Measurements from ENCODE around the gene EBF4.
"Not testable (repeated sequence)": the region's sequence is repeated elsewhere in the genome, so short reads cannot be mapped to it uniquely, and the experiment has no call there.

Gene EBF4

GRCh38 chr20:2796011-2796660 lies 103.6 kb downstream of the EBF4 start:
- DNase-seq (ENCODE audit: low read depth, low spot score): no peak

- DNase-seq (ENCODE audit: low read depth, low spot score): no peak
These were observed 104.8 kb downstream of the EBF4 start for GRCh38 chr20:2797136-2797983.

GRCh38 chr20:2798095-2798805 lies 105.7 kb downstream of the EBF4 start:
- no peak for DNase-seq (ENCODE audit: low read depth, low spot score)

GRCh38 chr20:2798814-2799213 lies 106.2 kb downstream of the EBF4 start:
- DNase-seq (ENCODE audit: low read depth, low spot score): no peak

GRCh38 chr20:2799271-2799670 lies 106.7 kb downstream of the EBF4 start:
- DNase-seq (ENCODE audit: low read depth, low spot score): no peak

GRCh38 chr20:2799688-2800520 lies 107.3 kb downstream of the EBF4 start:
- no peak for DNase-seq (ENCODE audit: low read depth, low spot score)

GRCh38 chr20:2800521-2801285 lies 108.1 kb downstream of the EBF4 start, which contains the start of gene CPXM1:
TSS of gene CPXM1 (minus strand) at chr20:2800627. CDS start at chr20:2800572, 55 bp downstream.
- DNase-seq (ENCODE audit: low read depth, low spot score): no peak

- no peak for DNase-seq (ENCODE audit: low read depth, low spot score)
These were observed 108.7 kb downstream of the EBF4 start for GRCh38 chr20:2801286-2801728.

GRCh38 chr20:2804041-2804828 lies 111.7 kb downstream of the EBF4 start:
- DNase-seq (ENCODE audit: low read depth, low spot score): no peak

- no peak for DNase-seq (ENCODE audit: low read depth, low spot score)
These were observed 112.5 kb downstream of the EBF4 start for GRCh38 chr20:2804852-2805688.

- DNase-seq (ENCODE audit: low read depth, low spot score): no peak
These were observed 113.2 kb downstream of the EBF4 start for GRCh38 chr20:2805689-2806350.

- no peak for DNase-seq (ENCODE audit: low read depth, low spot score)
These were observed 113.7 kb downstream of the EBF4 start for GRCh38 chr20:2806351-2806701.

GRCh38 chr20:2807019-2807418 lies 114.4 kb downstream of the EBF4 start:
- no peak for DNase-seq (ENCODE audit: low read depth, low spot score)

GRCh38 chr20:2807929-2808328 lies 115.3 kb downstream of the EBF4 start:
- DNase-seq (ENCODE audit: low read depth, low spot score): not testable (repeated sequence)

- DNase-seq (ENCODE audit: low read depth, low spot score): no peak
These were observed 117.1 kb downstream of the EBF4 start for GRCh38 chr20:2809690-2810089.
